ENCODE measurements around the gene PITHD1.
"Not testable (repeated sequence)": the region's sequence is repeated elsewhere in the genome, so short reads cannot be mapped to it uniquely, and the experiment has no call there.

Gene PITHD1

DNA sequence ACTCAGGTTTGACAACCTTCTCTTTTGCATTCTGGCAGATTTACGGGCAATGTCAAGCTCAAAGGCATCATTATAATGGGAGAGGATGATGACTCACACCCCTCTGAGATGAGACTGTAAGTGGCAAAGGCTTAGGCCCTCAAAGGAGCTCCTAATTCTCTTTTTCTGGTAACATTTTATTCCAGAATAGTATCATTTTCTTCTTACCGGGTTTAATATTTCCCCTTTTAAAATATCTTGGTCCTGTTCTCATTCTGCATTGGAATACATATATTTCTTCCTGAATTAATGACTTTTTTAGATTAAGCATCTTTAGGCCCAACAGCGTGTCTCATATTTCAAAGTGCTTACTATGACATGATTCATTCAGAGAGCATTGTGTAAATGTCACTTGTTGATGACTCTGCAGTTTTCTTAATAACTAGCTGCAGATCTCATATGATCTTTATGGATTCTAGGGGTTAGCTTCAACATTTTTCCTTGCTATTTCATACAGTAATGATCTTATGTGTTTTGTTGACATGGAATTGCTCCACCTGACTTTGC lies 1.7 kb downstream of the PITHD1 start:
- TF ChIP-seq, protein P1, sequence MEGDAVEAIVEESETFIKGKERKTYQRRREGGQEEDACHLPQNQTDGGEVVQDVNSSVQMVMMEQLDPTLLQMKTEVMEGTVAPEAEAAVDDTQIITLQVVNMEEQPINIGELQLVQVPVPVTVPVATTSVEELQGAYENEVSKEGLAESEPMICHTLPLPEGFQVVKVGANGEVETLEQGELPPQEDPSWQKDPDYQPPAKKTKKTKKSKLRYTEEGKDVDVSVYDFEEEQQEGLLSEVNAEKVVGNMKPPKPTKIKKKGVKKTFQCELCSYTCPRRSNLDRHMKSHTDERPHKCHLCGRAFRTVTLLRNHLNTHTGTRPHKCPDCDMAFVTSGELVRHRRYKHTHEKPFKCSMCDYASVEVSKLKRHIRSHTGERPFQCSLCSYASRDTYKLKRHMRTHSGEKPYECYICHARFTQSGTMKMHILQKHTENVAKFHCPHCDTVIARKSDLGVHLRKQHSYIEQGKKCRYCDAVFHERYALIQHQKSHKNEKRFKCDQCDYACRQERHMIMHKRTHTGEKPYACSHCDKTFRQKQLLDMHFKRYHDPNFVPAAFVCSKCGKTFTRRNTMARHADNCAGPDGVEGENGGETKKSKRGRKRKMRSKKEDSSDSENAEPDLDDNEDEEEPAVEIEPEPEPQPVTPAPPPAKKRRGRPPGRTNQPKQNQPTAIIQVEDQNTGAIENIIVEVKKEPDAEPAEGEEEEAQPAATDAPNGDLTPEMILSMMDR (IDR thresholded peaks at IDR 0.05; ENCODE audit: unreplicated experiment in 3 of 3), result no peak
- peaks cover 18% of the 10 kb centered on the region for H3K36me3 Mint-ChIP-seq (ENCODE audit: low read depth)
- H3K27ac Mint-ChIP-seq, result peak overlapping the region in 1 of 3 experiments; percentile 6
- H3K9me3 Mint-ChIP-seq, result no peaks in the 10 kb centered on the region
- H3K4me1 Mint-ChIP-seq, result peaks cover 18% of the 10 kb centered on the region
- H3K27me3 Mint-ChIP-seq (ENCODE audit: low read depth), result no peaks in the 10 kb centered on the region
- peak overlapping the region; percentile 83 to 87 (median 86) for H3K4me3 Mint-ChIP-seq

DNA sequence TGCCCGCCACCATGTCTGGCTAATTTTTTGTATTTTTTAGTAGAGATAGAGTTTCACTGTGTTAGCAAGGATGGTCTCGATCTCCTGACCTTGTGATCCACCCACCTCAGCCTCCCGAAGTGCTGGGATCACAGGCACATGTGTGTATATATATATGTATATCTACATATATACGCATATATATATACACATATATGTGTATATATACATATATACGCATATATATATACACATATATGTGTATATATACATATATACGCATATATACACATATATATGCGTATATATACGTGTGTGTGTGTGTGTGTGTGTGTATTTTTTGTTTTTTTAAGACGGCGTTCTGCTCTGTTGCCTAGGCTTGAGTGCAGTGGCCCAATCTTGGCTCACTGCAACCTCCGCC lies 4.9 kb downstream of the PITHD1 start:
- H3K36me3 Mint-ChIP-seq (ENCODE audit: low read depth), result peaks cover 49% of the 10 kb centered on the region
- H3K4me3 Mint-ChIP-seq, result peak overlapping the region in 1 of 3 experiments; percentile 41

GRCh38 chr1:23784846-23785245 lies 6.6 kb downstream of the PITHD1 start:
- Mint-ChIP-seq H3K4me1 (peaks cover 5% of the 10 kb centered on the region), H3K36me3 (ENCODE audit: low read depth) (peaks cover 50% of the 10 kb centered on the region), H3K4me3 (no peak overlapping the region), H3K27me3 (ENCODE audit: low read depth) (no peaks in the 10 kb centered on the region), H3K27ac (peak overlapping the region in 1 of 3 experiments; percentile 47), H3K9me3 (no peaks in the 10 kb centered on the region)
- TF ChIP-seq, protein P1 (IDR thresholded peaks at IDR 0.05; ENCODE audit: unreplicated experiment in 3 of 3), result no peak

More for the DNA sequence above, 4.9 kb downstream of the PITHD1 start:
- not testable (repeated sequence) for H3K27me3 Mint-ChIP-seq (ENCODE audit: low read depth); H3K27ac Mint-ChIP-seq; H3K9me3 Mint-ChIP-seq
- peaks cover 13% of the 10 kb centered on the region for H3K4me1 Mint-ChIP-seq

DNA sequence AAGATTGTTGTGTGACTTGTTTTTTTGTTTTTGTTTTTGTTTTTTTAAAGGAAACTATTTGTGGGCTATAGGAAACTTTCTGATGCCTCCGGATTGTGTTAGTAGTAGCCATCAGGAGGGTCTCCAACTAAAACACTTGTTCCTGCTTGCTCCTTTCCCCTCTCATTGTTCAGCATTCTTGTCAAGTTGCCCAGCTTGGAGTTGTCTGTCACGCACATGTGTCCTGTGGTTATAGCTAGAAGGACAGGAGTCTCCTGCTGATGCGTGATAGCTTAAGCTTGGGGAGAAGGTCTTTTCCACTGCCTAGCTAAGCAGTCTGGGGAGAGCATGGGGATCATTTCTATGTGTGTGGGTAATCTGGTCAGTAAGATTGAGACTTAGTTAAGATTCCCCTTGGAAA lies 9.5 kb downstream of the PITHD1 start:
- Mint-ChIP-seq H3K4me1 (peaks cover 17% of the 10 kb centered on the region), H3K27me3 (ENCODE audit: low read depth) (no peaks in the 10 kb centered on the region), H3K9me3 (no peaks in the 10 kb centered on the region), H3K36me3 (ENCODE audit: low read depth) (peaks cover 38% of the 10 kb centered on the region), H3K27ac (no peak overlapping the region), H3K4me3 (peak overlapping the region in 1 of 3 experiments; percentile 48)
- TF ChIP-seq, protein P1 (IDR thresholded peaks at IDR 0.05; ENCODE audit: unreplicated experiment in 3 of 3), result no peak

DNA sequence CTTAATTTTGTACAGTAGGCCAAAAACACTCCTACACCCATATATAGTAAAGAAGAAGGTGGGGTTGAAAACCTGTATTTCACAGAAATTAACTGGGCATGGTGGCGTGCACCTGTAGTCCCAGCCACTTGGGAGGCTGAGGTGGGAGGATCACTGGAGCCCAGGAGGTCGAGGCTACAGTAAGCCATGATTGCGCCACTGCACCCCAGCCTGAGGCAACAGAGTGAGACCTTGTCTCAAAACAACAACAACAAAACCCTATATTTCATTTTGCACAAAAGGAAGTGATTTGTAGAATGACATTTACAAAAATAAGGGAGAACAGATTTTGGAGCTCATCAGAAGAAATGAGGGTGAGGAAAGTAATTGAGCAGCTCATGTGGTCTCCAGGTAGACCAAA lies 10.5 kb downstream of the PITHD1 start:
- Mint-ChIP-seq H3K9me3 (no peaks in the 10 kb centered on the region), H3K4me1 (peaks cover 17% of the 10 kb centered on the region), H3K27ac (peak overlapping the region in 1 of 3 experiments; percentile 3), H3K27me3 (ENCODE audit: low read depth) (no peaks in the 10 kb centered on the region), H3K36me3 (ENCODE audit: low read depth) (peaks cover 38% of the 10 kb centered on the region), H3K4me3 (peak overlapping the region; percentile 45 to 68 (median 45))
- TF ChIP-seq, protein P1 (IDR thresholded peaks at IDR 0.05; ENCODE audit: unreplicated experiment in 3 of 3), result no peak

- Mint-ChIP-seq H3K4me1 (peaks cover 23% of the 10 kb centered on the region), H3K36me3 (ENCODE audit: low read depth) (peaks cover 28% of the 10 kb centered on the region), H3K9me3 (no peaks in the 10 kb centered on the region), H3K27me3 (ENCODE audit: low read depth) (no peaks in the 10 kb centered on the region), H3K4me3 (peak within 1 kb of the TSS; percentile 97 to 99 (median 99)), H3K27ac (peak within 1 kb of the TSS; percentile 77 to 91 (median 78))
- TF ChIP-seq, protein P1 (IDR thresholded peaks at IDR 0.05; ENCODE audit: unreplicated experiment in 3 of 3), result no peak
These were observed 12.7 kb downstream of the PITHD1 start, which contains the start of gene LYPLA2 for GRCh38 chr1:23790696-23791515. Gene LYPLA2 (plus strand): TSS chr1:23791145. CDS start chr1:23792683, 1,538 bp downstream.
